Mesendoderm (in vitro differentiated cells): ENCODE results near the gene TRIM42.

ENCODE experiments used
- DNase-seq: peaks from one replicate; pipeline ENCODE4 v3.0.0; 2013
- H2AK5ac ChIP-seq: 2 replicates; pipeline ENCODE4 v1.6.1; 2013; ENCODE audit warnings: low read length, inconsistent platforms
- H2BK120ac ChIP-seq: 2 replicates; pipeline ENCODE4 v1.6.1; 2013; ENCODE audit warnings: low read depth, mild to moderate bottlenecking, low read length, moderate library complexity, mixed read lengths
- H2BK15ac ChIP-seq: replicated peaks from 2 replicates; pipeline ENCODE4 v1.6.1; 2013; ENCODE audit warnings: low read depth, mild to moderate bottlenecking, moderate library complexity
- H2BK5ac ChIP-seq: 2 replicates; pipeline ENCODE4 v1.6.1; 2013; ENCODE audit warnings: low read length, inconsistent platforms
- H3K18ac ChIP-seq: 2 replicates; pipeline ENCODE4 v1.6.1; 2013; ENCODE audit warnings: mild to moderate bottlenecking, low read length, mixed read lengths
- H3K23ac ChIP-seq: one replicate; pipeline ENCODE4 v1.6.1; 2013; ENCODE audit warnings: low read length
- H3K27ac ChIP-seq: 2 replicates; pipeline ENCODE4 v1.5.1; 2013; ENCODE audit warnings: low read depth, mild to moderate bottlenecking, inconsistent platforms, low read length, moderate library complexity
- H3K27me3 ChIP-seq: 2 replicates; pipeline ENCODE4 v1.6.1; 2013; ENCODE audit warnings: low read length, control low read depth, mild to moderate bottlenecking, inconsistent platforms; ENCODE audit not compliant: insufficient read depth, poor library complexity
- H3K36me3 ChIP-seq: 2 replicates; pipeline ENCODE4 v1.6.1; 2013; ENCODE audit warnings: low read length, inconsistent platforms; ENCODE audit not compliant: control insufficient read depth, insufficient read depth
- H3K4ac ChIP-seq: one replicate; pipeline ENCODE4 v1.6.1; 2013; ENCODE audit warnings: low read depth, mild to moderate bottlenecking, low read length, moderate library complexity
- H3K4me1 ChIP-seq: 2 replicates; pipeline ENCODE4 v1.6.1; 2013; ENCODE audit warnings: low read depth, low read length, inconsistent platforms; ENCODE audit not compliant: control insufficient read depth
- H3K4me2 ChIP-seq: 2 replicates; pipeline ENCODE4 v1.6.1; 2013; ENCODE audit warnings: low read length
- H3K4me3 ChIP-seq: 2 replicates; pipeline ENCODE4 v1.5.1; 2013; ENCODE audit warnings: mild to moderate bottlenecking, low read length
- H3K56ac ChIP-seq: one replicate; pipeline ENCODE4 v1.6.1; 2013; ENCODE audit warnings: low read length
- H3K79me1 ChIP-seq: 2 replicates; pipeline ENCODE4 v1.6.1; 2013; ENCODE audit warnings: low read length, inconsistent platforms
- H3K79me2 ChIP-seq: 2 replicates; pipeline ENCODE4 v1.6.1; 2013; ENCODE audit warnings: mild to moderate bottlenecking, low read length; ENCODE audit not compliant: control insufficient read depth, insufficient read depth
- H3K9ac ChIP-seq: 2 replicates; pipeline ENCODE4 v1.6.1; 2013; ENCODE audit warnings: low read length, inconsistent platforms
- H4K5ac ChIP-seq: one replicate; pipeline ENCODE4 v1.6.1; 2013; ENCODE audit warnings: low read length
- H4K8ac ChIP-seq: one replicate; pipeline ENCODE4 v1.6.1; 2013; ENCODE audit warnings: low read depth, mild to moderate bottlenecking, control low read depth, low read length, moderate library complexity
- WGBS: extraction: QIAGEN DNeasy Blood & Tissue Kit; methylation state at CpG from one replicate; pipeline ENCODE4 v1.1.7; 2013; ENCODE audit warnings: low lambda C conversion rate, missing lambda C conversion rate; ENCODE audit not compliant: insufficient coverage; ENCODE audit errors: extremely low coverage; 5-methylcytosine and 5-hydroxymethylcytosine counted together

Gene TRIM42

GRCh38 chr3:140686948-140687347 is 9.1 kb downstream of the TRIM42 start:
- no peak overlapping the region for H3K27ac ChIP-seq
- no peak overlapping the region for H2BK15ac ChIP-seq
- H3K9ac ChIP-seq: no peak overlapping the region
- H3K23ac ChIP-seq: no peak overlapping the region
- no peak overlapping the region for H4K8ac ChIP-seq
- no CpG with 5 or more reads among the region's 2 CpGs for WGBS
- H3K4me2 ChIP-seq: no peak overlapping the region
- no peaks in the 10 kb centered on the region for H3K36me3 ChIP-seq
- no peak overlapping the region for H2BK5ac ChIP-seq
- H2AK5ac ChIP-seq: no peak overlapping the region
- no peak overlapping the region for H3K56ac ChIP-seq
- H4K5ac ChIP-seq: no peak overlapping the region
- no peak overlapping the region for H3K4me3 ChIP-seq
- no peaks in the 10 kb centered on the region for H3K4me1 ChIP-seq
- H3K79me1 ChIP-seq: no peaks in the 10 kb centered on the region
- H3K18ac ChIP-seq: no peak overlapping the region
- H3K27me3 ChIP-seq: no peaks in the 10 kb centered on the region
- no peaks in the 10 kb centered on the region for H3K79me2 ChIP-seq
- no peak overlapping the region for H3K4ac ChIP-seq
- DNase-seq: no peak
- H2BK120ac ChIP-seq: no peak overlapping the region

GRCh38 chr3:140695361-140696061 is 17.6 kb downstream of the TRIM42 start:
- no peaks in the 10 kb centered on the region for H3K27me3 ChIP-seq
- no peak overlapping the region for H3K56ac ChIP-seq
- DNase-seq: no peak
- no peak overlapping the region for H3K4ac ChIP-seq
- no peak overlapping the region for H3K4me2 ChIP-seq
- no peak overlapping the region for H3K4me3 ChIP-seq
- no peaks in the 10 kb centered on the region for H3K36me3 ChIP-seq
- no peak overlapping the region for H3K18ac ChIP-seq
- no peak overlapping the region for H4K8ac ChIP-seq
- no peak overlapping the region for H3K9ac ChIP-seq
- H2BK15ac ChIP-seq: no peak overlapping the region
- no peak overlapping the region for H2BK5ac ChIP-seq
- no CpG with 5 or more reads among the region's 5 CpGs for WGBS
- no peak overlapping the region for H2AK5ac ChIP-seq
- no peak overlapping the region for H3K27ac ChIP-seq
- no peaks in the 10 kb centered on the region for H3K4me1 ChIP-seq
- no peaks in the 10 kb centered on the region for H3K79me1 ChIP-seq
- H3K23ac ChIP-seq: no peak overlapping the region
- no peak overlapping the region for H4K5ac ChIP-seq
- H3K79me2 ChIP-seq: no peaks in the 10 kb centered on the region
- H2BK120ac ChIP-seq: no peak overlapping the region

GRCh38 chr3:140699516-140700231 is 21.8 kb downstream of the TRIM42 start:
- no peak overlapping the region for H2AK5ac ChIP-seq
- no peaks in the 10 kb centered on the region for H3K79me1 ChIP-seq
- no peak overlapping the region for H2BK120ac ChIP-seq
- no peak overlapping the region for H2BK15ac ChIP-seq
- no peak overlapping the region for H3K9ac ChIP-seq
- H3K4me3 ChIP-seq: no peak overlapping the region
- H3K79me2 ChIP-seq: no peaks in the 10 kb centered on the region
- H3K27ac ChIP-seq: no peak overlapping the region
- no peak overlapping the region for H3K18ac ChIP-seq
- WGBS: 100% methylated on average over 2 of the region's 3 CpGs
- no peak for DNase-seq
- H2BK5ac ChIP-seq: no peak overlapping the region
- no peak overlapping the region for H4K8ac ChIP-seq
- H3K23ac ChIP-seq: no peak overlapping the region
- H3K4me1 ChIP-seq: no peaks in the 10 kb centered on the region
- no peak overlapping the region for H3K56ac ChIP-seq
- H3K4me2 ChIP-seq: no peak overlapping the region
- no peak overlapping the region for H3K4ac ChIP-seq
- H4K5ac ChIP-seq: no peak overlapping the region
- H3K27me3 ChIP-seq: no peaks in the 10 kb centered on the region
- H3K36me3 ChIP-seq: no peaks in the 10 kb centered on the region

GRCh38 chr3:140702281-140702680 is 24.4 kb downstream of the TRIM42 start:
- no peak overlapping the region for H3K4me2 ChIP-seq
- H3K4ac ChIP-seq: no peak overlapping the region
- H3K27me3 ChIP-seq: no peaks in the 10 kb centered on the region
- H4K8ac ChIP-seq: no peak overlapping the region
- H4K5ac ChIP-seq: no peak overlapping the region
- H3K18ac ChIP-seq: no peak overlapping the region
- no CpG with 5 or more reads among the region's 4 CpGs for WGBS
- H3K9ac ChIP-seq: no peak overlapping the region
- no peaks in the 10 kb centered on the region for H3K79me2 ChIP-seq
- no peak overlapping the region for H3K4me3 ChIP-seq
- no peak for DNase-seq
- H2AK5ac ChIP-seq: no peak overlapping the region
- no peak overlapping the region for H3K23ac ChIP-seq
- H2BK5ac ChIP-seq: no peak overlapping the region
- no peak overlapping the region for H2BK15ac ChIP-seq
- H3K36me3 ChIP-seq: no peaks in the 10 kb centered on the region
- H3K4me1 ChIP-seq: no peaks in the 10 kb centered on the region
- no peak overlapping the region for H3K27ac ChIP-seq
- H3K56ac ChIP-seq: no peak overlapping the region
- H2BK120ac ChIP-seq: no peak overlapping the region
- H3K79me1 ChIP-seq: no peaks in the 10 kb centered on the region

GRCh38 chr3:140703496-140703895 is 25.6 kb downstream of the TRIM42 start:
- Histone ChIP-seq H3K56ac (no peak overlapping the region), H3K4me2 (no peak overlapping the region), H3K9ac (no peak overlapping the region), H3K79me2 (no peaks in the 10 kb centered on the region), H3K4me3 (no peak overlapping the region), H3K4me1 (no peaks in the 10 kb centered on the region), H3K23ac (no peak overlapping the region), H3K4ac (no peak overlapping the region), H4K5ac (no peak overlapping the region), H2BK15ac (no peak overlapping the region), H2BK5ac (no peak overlapping the region), H4K8ac (no peak overlapping the region), H2BK120ac (no peak overlapping the region), H2AK5ac (no peak overlapping the region), H3K79me1 (no peaks in the 10 kb centered on the region), H3K27ac (no peak overlapping the region), H3K18ac (no peak overlapping the region), H3K36me3 (no peaks in the 10 kb centered on the region), H3K27me3 (no peaks in the 10 kb centered on the region)
- no CpG with 5 or more reads among the region's 1 CpG for whole genome bisulfite sequencing
- no peak for DNase-seq
